Measurements from ENCODE around the gene CTAG1A. TPM values are rescaled to one million over a fixed set of nuclear protein-coding genes. Genes with fewer than 3 reads are reported as not detected.
"Not testable (repeated sequence)": the region's sequence is repeated elsewhere in the genome, so short reads cannot be mapped to it uniquely, and the experiment has no call there.

CTAG1A gene
- polyA plus RNA-seq, 4 donors: not detected

DNA sequence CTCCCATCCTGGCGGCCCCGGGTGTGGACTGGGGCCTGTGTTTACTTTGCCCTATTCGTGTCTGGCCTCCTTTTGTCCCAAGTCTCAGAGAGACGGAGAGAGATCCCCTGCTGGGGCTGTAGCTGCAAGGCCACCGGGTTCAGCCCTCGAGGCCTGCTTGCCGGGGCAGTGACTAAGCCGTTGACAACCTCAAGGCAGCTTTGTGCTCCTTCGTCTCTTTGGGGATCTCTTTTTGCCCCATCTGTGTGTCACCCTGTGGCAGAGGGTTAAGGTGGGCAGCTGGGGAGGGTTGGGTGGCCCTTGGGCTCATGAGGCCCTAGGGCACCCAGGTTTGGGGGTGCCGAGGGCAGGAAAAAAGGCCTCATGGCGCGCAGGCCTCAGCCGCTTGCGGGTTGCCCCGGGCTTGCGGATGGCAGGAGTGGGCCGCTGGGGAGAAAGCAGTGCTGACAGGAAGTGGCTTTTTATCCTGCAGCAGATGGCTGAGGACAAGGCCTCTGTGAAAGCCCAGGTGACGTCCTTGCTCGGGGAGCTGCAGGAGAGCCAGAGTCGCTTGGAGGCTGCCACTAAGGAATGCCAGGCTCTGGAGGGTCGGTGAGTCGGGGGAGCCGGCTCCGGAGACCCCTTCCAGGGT lies 26.8 kb upstream of the CTAG1A start:
- not testable (repeated sequence) for FAIRE-seq; H3K4me1 ChIP-seq (ENCODE audit: control insufficient read depth in 3 of 3, insufficient read depth in 2 of 3, low read depth in 1 of 3, low read length in 2 of 3); DNase-seq; H3K4me3 ChIP-seq (ENCODE audit: low read depth in 1 of 3, low read length in 3 of 3); H3K27ac ChIP-seq (ENCODE audit: low read depth in 1 of 3, low read length in 2 of 3); H3K27me3 ChIP-seq (ENCODE audit: control insufficient read depth in 3 of 3, insufficient read depth in 3 of 3, low read length in 3 of 3); H3K9me3 ChIP-seq (ENCODE audit: control insufficient read depth in 2 of 2, insufficient read depth in 1 of 2, low read depth in 1 of 2, low read length in 1 of 2)
- 79 to 97% (median 90%) methylated on average over 3 to 5 of the region's 24 CpGs for WGBS, 3 donors
- H3K36me3 ChIP-seq (ENCODE audit: control insufficient read depth in 3 of 3, insufficient read depth in 2 of 3, low read depth in 1 of 3, low read length in 3 of 3): peaks cover 0 to 15% (median 1%) of the 10 kb centered on the region in 3 donors

- not testable (repeated sequence) for FAIRE-seq; H3K9me3 ChIP-seq (ENCODE audit: control insufficient read depth in 2 of 2, insufficient read depth in 1 of 2, low read depth in 1 of 2, low read length in 1 of 2); H3K27me3 ChIP-seq (ENCODE audit: control insufficient read depth in 3 of 3, insufficient read depth in 3 of 3, low read length in 3 of 3); H3K36me3 ChIP-seq (ENCODE audit: control insufficient read depth in 3 of 3, insufficient read depth in 2 of 3, low read depth in 1 of 3, low read length in 3 of 3); DNase-seq; H3K4me1 ChIP-seq (ENCODE audit: control insufficient read depth in 3 of 3, insufficient read depth in 2 of 3, low read depth in 1 of 3, low read length in 2 of 3); H3K4me3 ChIP-seq (ENCODE audit: low read depth in 1 of 3, low read length in 3 of 3); H3K27ac ChIP-seq (ENCODE audit: low read depth in 1 of 3, low read length in 2 of 3)
- WGBS, 3 donors: 95% methylated on average over 7 to 9 of the region's 21 CpGs; no CpG with 5 or more reads in 1 of the 3 donors
Measured at GRCh38 chrX:154558896-154559295, 26.0 kb upstream of the CTAG1A start.

GRCh38 chrX:154560326-154560725 lies 24.6 kb upstream of the CTAG1A start:
- WGBS, 3 donors: 74% methylated on average over 10 to 12 of the region's 31 CpGs
- H3K9me3 ChIP-seq (ENCODE audit: control insufficient read depth in 2 of 2, insufficient read depth in 1 of 2, low read depth in 1 of 2, low read length in 1 of 2); H3K36me3 ChIP-seq (ENCODE audit: control insufficient read depth in 3 of 3, insufficient read depth in 2 of 3, low read depth in 1 of 3, low read length in 3 of 3); H3K27me3 ChIP-seq (ENCODE audit: control insufficient read depth in 3 of 3, insufficient read depth in 3 of 3, low read length in 3 of 3); FAIRE-seq; H3K4me1 ChIP-seq (ENCODE audit: control insufficient read depth in 3 of 3, insufficient read depth in 2 of 3, low read depth in 1 of 3, low read length in 2 of 3); H3K27ac ChIP-seq (ENCODE audit: low read depth in 1 of 3, low read length in 2 of 3); DNase-seq; H3K4me3 ChIP-seq (ENCODE audit: low read depth in 1 of 3, low read length in 3 of 3): not testable (repeated sequence)

GRCh38 chrX:154562295-154562694 lies 22.6 kb upstream of the CTAG1A start:
- FAIRE-seq; DNase-seq; H3K27ac ChIP-seq (ENCODE audit: low read depth in 1 of 3, low read length in 2 of 3); H3K27me3 ChIP-seq (ENCODE audit: control insufficient read depth in 3 of 3, insufficient read depth in 3 of 3, low read length in 3 of 3); H3K4me3 ChIP-seq (ENCODE audit: low read depth in 1 of 3, low read length in 3 of 3); H3K4me1 ChIP-seq (ENCODE audit: control insufficient read depth in 3 of 3, insufficient read depth in 2 of 3, low read depth in 1 of 3, low read length in 2 of 3); H3K36me3 ChIP-seq (ENCODE audit: control insufficient read depth in 3 of 3, insufficient read depth in 2 of 3, low read depth in 1 of 3, low read length in 3 of 3); H3K9me3 ChIP-seq (ENCODE audit: control insufficient read depth in 2 of 2, insufficient read depth in 1 of 2, low read depth in 1 of 2, low read length in 1 of 2): not testable (repeated sequence)
- WGBS, 3 donors: no CpG with 5 or more reads among the region's 10 CpGs

DNA sequence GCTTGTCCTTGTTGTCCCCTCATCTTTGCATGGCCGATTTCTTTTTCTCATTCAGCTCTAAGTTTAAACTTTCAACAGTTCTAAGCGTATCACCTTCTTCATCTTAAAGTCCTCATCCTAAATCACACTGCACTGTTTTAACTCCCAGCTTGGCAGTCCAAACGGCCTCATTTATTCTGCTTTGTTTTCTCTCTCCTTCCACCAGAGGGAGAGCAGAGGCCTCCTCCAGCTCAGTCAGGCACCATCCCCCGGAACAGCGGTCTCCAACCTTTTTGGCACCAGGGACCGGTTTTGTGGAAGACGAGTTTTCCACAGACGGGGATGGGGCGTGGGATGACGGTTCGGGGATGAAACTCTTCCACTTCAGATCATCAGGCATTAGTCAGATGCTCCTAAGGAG lies 14.6 kb upstream of the CTAG1A start:
- not testable (repeated sequence) for H3K4me1 ChIP-seq (ENCODE audit: control insufficient read depth in 3 of 3, insufficient read depth in 2 of 3, low read depth in 1 of 3, low read length in 2 of 3); FAIRE-seq; DNase-seq; H3K4me3 ChIP-seq (ENCODE audit: low read depth in 1 of 3, low read length in 3 of 3); H3K27ac ChIP-seq (ENCODE audit: low read depth in 1 of 3, low read length in 2 of 3); H3K9me3 ChIP-seq (ENCODE audit: control insufficient read depth in 2 of 2, insufficient read depth in 1 of 2, low read depth in 1 of 2, low read length in 1 of 2); H3K36me3 ChIP-seq (ENCODE audit: control insufficient read depth in 3 of 3, insufficient read depth in 2 of 3, low read depth in 1 of 3, low read length in 3 of 3); H3K27me3 ChIP-seq (ENCODE audit: control insufficient read depth in 3 of 3, insufficient read depth in 3 of 3, low read length in 3 of 3)
- WGBS, 3 donors: no CpG with 5 or more reads among the region's 11 CpGs

- H3K4me1 ChIP-seq (ENCODE audit: control insufficient read depth in 3 of 3, insufficient read depth in 2 of 3, low read depth in 1 of 3, low read length in 2 of 3); H3K9me3 ChIP-seq (ENCODE audit: control insufficient read depth in 2 of 2, insufficient read depth in 1 of 2, low read depth in 1 of 2, low read length in 1 of 2); H3K36me3 ChIP-seq (ENCODE audit: control insufficient read depth in 3 of 3, insufficient read depth in 2 of 3, low read depth in 1 of 3, low read length in 3 of 3); DNase-seq; FAIRE-seq; H3K27ac ChIP-seq (ENCODE audit: low read depth in 1 of 3, low read length in 2 of 3); H3K27me3 ChIP-seq (ENCODE audit: control insufficient read depth in 3 of 3, insufficient read depth in 3 of 3, low read length in 3 of 3); H3K4me3 ChIP-seq (ENCODE audit: low read depth in 1 of 3, low read length in 3 of 3): not testable (repeated sequence)
- no CpG with 5 or more reads among the region's 10 CpGs for WGBS, 3 donors
Measured at GRCh38 chrX:154573061-154573460, 11.9 kb upstream of the CTAG1A start.

- WGBS, 3 donors: no CpG with 5 or more reads among the region's 5 CpGs
- not testable (repeated sequence) for H3K4me3 ChIP-seq (ENCODE audit: low read depth in 1 of 3, low read length in 3 of 3); H3K27me3 ChIP-seq (ENCODE audit: control insufficient read depth in 3 of 3, insufficient read depth in 3 of 3, low read length in 3 of 3); H3K27ac ChIP-seq (ENCODE audit: low read depth in 1 of 3, low read length in 2 of 3); H3K4me1 ChIP-seq (ENCODE audit: control insufficient read depth in 3 of 3, insufficient read depth in 2 of 3, low read depth in 1 of 3, low read length in 2 of 3); FAIRE-seq; H3K36me3 ChIP-seq (ENCODE audit: control insufficient read depth in 3 of 3, insufficient read depth in 2 of 3, low read depth in 1 of 3, low read length in 3 of 3); DNase-seq; H3K9me3 ChIP-seq (ENCODE audit: control insufficient read depth in 2 of 2, insufficient read depth in 1 of 2, low read depth in 1 of 2, low read length in 1 of 2)
Measured at GRCh38 chrX:154575076-154575475, 9.9 kb upstream of the CTAG1A start.

- not testable (repeated sequence) for H3K27ac ChIP-seq (ENCODE audit: low read depth in 1 of 3, low read length in 2 of 3); FAIRE-seq; H3K27me3 ChIP-seq (ENCODE audit: control insufficient read depth in 3 of 3, insufficient read depth in 3 of 3, low read length in 3 of 3); DNase-seq; H3K4me1 ChIP-seq (ENCODE audit: control insufficient read depth in 3 of 3, insufficient read depth in 2 of 3, low read depth in 1 of 3, low read length in 2 of 3); H3K36me3 ChIP-seq (ENCODE audit: control insufficient read depth in 3 of 3, insufficient read depth in 2 of 3, low read depth in 1 of 3, low read length in 3 of 3); H3K4me3 ChIP-seq (ENCODE audit: low read depth in 1 of 3, low read length in 3 of 3); H3K9me3 ChIP-seq (ENCODE audit: control insufficient read depth in 2 of 2, insufficient read depth in 1 of 2, low read depth in 1 of 2, low read length in 1 of 2)
- no CpG with 5 or more reads among the region's 8 CpGs for WGBS, 3 donors
Measured at GRCh38 chrX:154582994-154583393, 1.9 kb upstream of the CTAG1A start.

DNA sequence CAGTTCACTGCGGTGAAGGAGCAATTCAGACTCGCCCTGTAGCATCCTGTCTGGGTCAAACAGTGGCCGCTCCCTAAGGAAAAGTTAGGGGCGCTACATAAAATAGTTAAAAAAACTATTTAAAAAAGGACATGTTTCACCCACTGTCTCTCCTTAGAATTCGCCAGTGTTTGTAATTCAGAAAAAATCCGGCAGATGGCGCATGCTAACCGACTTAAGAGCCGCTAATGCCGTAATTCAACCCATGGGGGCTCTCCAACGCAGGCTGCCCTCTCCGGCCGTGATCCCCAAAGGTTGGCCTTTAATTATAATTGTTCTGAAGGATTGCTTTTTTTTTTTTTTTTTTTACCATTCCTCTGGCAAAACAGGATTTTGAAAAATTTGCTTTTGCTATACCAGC lies 5.5 kb downstream of the CTAG1A start:
- not testable (repeated sequence) for FAIRE-seq
- WGBS, 3 donors: 89% methylated on average over 3 of the region's 13 CpGs; no CpG with 5 or more reads in 2 of the 3 donors

More for the DNA sequence above, 5.5 kb downstream of the CTAG1A start:
- not testable (repeated sequence) for H3K27me3 ChIP-seq (ENCODE audit: control insufficient read depth in 3 of 3, insufficient read depth in 3 of 3, low read length in 3 of 3); H3K4me1 ChIP-seq (ENCODE audit: control insufficient read depth in 3 of 3, insufficient read depth in 2 of 3, low read depth in 1 of 3, low read length in 2 of 3); DNase-seq; H3K27ac ChIP-seq (ENCODE audit: low read depth in 1 of 3, low read length in 2 of 3); H3K9me3 ChIP-seq (ENCODE audit: control insufficient read depth in 2 of 2, insufficient read depth in 1 of 2, low read depth in 1 of 2, low read length in 1 of 2); H3K4me3 ChIP-seq (ENCODE audit: low read depth in 1 of 3, low read length in 3 of 3); H3K36me3 ChIP-seq (ENCODE audit: control insufficient read depth in 3 of 3, insufficient read depth in 2 of 3, low read depth in 1 of 3, low read length in 3 of 3)

All from small intestine (tissue), 7 donors.